Smooth muscle cell (in vitro differentiated cells): ENCODE results near the gene CPZ. TPM values are rescaled to one million over a fixed set of nuclear protein-coding genes. Genes with fewer than 3 reads are reported as not detected.
A peak's percentile ranks its signal among the peaks of the same experiment; 100 is the strongest.

Experiments used
- DNase-seq: peaks from one replicate; lab custom pipeline; 2025; ENCODE audit not compliant: unreplicated experiment; lab: John Stamatoyannopoulos, UW
- H2AFZ ChIP-seq: fragments of 200-600 bp; sonication (generic); 2 replicates; pipeline ENCODE4 v1.6.0; 2016; ENCODE audit warnings: antibody characterized with exemption, low read depth, mild to moderate bottlenecking
- H3F3A ChIP-seq: fragments of 200-600 bp; sonication (generic); 2 replicates; pipeline ENCODE4 v1.6.0; 2017; ENCODE audit warnings: antibody characterized with exemption, low read depth
- H3K27ac ChIP-seq: fragments of 200-600 bp; sonication (generic); 2 replicates; pipeline ENCODE4 v1.5.1; 2016; ENCODE audit warnings: low read depth, mild to moderate bottlenecking
- H3K27me3 ChIP-seq: fragments of 200-600 bp; sonication (generic); 2 replicates; pipeline ENCODE4 v1.6.1; 2016; ENCODE audit warnings: low read depth, mild to moderate bottlenecking
- H3K36me3 ChIP-seq: fragments of 200-600 bp; sonication (generic); 2 replicates; pipeline ENCODE4 v1.5.1; 2016; ENCODE audit warnings: low read depth
- H3K4me1 ChIP-seq: fragments of 200-600 bp; sonication (generic); 2 replicates; pipeline ENCODE4 v1.5.1; 2016; ENCODE audit warnings: low read depth
- H3K4me2 ChIP-seq: fragments of 200-600 bp; sonication (generic); 2 replicates; pipeline ENCODE4 v1.6.0; 2016; ENCODE audit warnings: mild to moderate bottlenecking
- H3K4me3 ChIP-seq: fragments of 200-600 bp; sonication (generic); 2 replicates; pipeline ENCODE4 v1.5.1; 2016; ENCODE audit warnings: mild to moderate bottlenecking
- H3K79me2 ChIP-seq: fragments of 200-600 bp; sonication (generic); 2 replicates; pipeline ENCODE4 v1.6.0; 2016; ENCODE audit warnings: low read depth, mild to moderate bottlenecking
- H3K9ac ChIP-seq: fragments of 200-600 bp; sonication (generic); 2 replicates; pipeline ENCODE4 v1.6.0; 2016; ENCODE audit warnings: low read depth
- H3K9me3 ChIP-seq: fragments of 200-600 bp; sonication (generic); replicated peaks from 2 replicates; pipeline ENCODE4 v1.5.1; 2016; ENCODE audit warnings: low read depth
- H4K20me1 ChIP-seq: fragments of 200-600 bp; sonication (generic); 2 replicates; pipeline ENCODE4 v1.6.0; 2016; ENCODE audit warnings: low read depth
- WGBS: methylation state at CpG from one replicate; pipeline ENCODE4 v1.1.7; 2016; ENCODE audit warnings: low lambda C conversion rate; 5-methylcytosine and 5-hydroxymethylcytosine counted together
- polyA plus RNA-seq: library from polyadenylated mRNA; unstranded; fragments of >200 nt; fragmentation: Nextera tagmentation; extraction: Ambion mirVana; gene quantifications from 2 replicates; pipeline ENCODE4 v1.2.1, GENCODE V29; 2016
- total RNA-seq: library from RNA; depleted of rRNA; stranded (reverse); fragments of >200 nt; gene quantifications from 2 replicates; pipeline ENCODE4 v1.2.3, GENCODE V29; 2014
- TF ChIP-seq, protein P1 (sequence below): fragments of 200-600 bp; sonication (generic); IDR thresholded peaks from 2 replicates; pipeline ENCODE4 v1.5.1; 2017; ENCODE audit warnings: borderline replicate concordance, mild to moderate bottlenecking, antibody characterized with exemption; ENCODE audit not compliant: insufficient read depth, poor library complexity, severe bottlenecking

Gene CPZ
- total and polyA plus RNA-seq, 2 experiments from 2014 or later, result 12.0 to 35.9 TPM

GRCh38 chr4:8547108-8547911, 45.3 kb upstream of the CPZ start:
- H3K9me3 ChIP-seq, result no peaks in the 10 kb centered on the region
- H3K4me1 ChIP-seq, result no peaks in the 10 kb centered on the region
- TF ChIP-seq, protein P1, sequence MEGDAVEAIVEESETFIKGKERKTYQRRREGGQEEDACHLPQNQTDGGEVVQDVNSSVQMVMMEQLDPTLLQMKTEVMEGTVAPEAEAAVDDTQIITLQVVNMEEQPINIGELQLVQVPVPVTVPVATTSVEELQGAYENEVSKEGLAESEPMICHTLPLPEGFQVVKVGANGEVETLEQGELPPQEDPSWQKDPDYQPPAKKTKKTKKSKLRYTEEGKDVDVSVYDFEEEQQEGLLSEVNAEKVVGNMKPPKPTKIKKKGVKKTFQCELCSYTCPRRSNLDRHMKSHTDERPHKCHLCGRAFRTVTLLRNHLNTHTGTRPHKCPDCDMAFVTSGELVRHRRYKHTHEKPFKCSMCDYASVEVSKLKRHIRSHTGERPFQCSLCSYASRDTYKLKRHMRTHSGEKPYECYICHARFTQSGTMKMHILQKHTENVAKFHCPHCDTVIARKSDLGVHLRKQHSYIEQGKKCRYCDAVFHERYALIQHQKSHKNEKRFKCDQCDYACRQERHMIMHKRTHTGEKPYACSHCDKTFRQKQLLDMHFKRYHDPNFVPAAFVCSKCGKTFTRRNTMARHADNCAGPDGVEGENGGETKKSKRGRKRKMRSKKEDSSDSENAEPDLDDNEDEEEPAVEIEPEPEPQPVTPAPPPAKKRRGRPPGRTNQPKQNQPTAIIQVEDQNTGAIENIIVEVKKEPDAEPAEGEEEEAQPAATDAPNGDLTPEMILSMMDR, result peak; percentile 25
- no peaks in the 10 kb centered on the region for H3K36me3 ChIP-seq
- no peaks in the 10 kb centered on the region for H4K20me1 ChIP-seq
- no peak overlapping the region for H3K4me2 ChIP-seq
- H3F3A ChIP-seq, result no peaks in the 10 kb centered on the region
- no peak overlapping the region for H2AFZ ChIP-seq
- H3K79me2 ChIP-seq, result no peaks in the 10 kb centered on the region
- no peak overlapping the region for H3K9ac ChIP-seq
- no peak for DNase-seq
- 61% methylated on average over 16 of the region's 16 CpGs for WGBS
- no peaks in the 10 kb centered on the region for H3K27me3 ChIP-seq
- no peak overlapping the region for H3K4me3 ChIP-seq
- H3K27ac ChIP-seq, result peak overlapping the region; percentile 40

- no peak overlapping the region for H2AFZ ChIP-seq
- H3K4me2 ChIP-seq, result no peak overlapping the region
- H3K27ac ChIP-seq, result peak overlapping the region; percentile 40
Observed at GRCh38 chr4:8547912-8548730, 44.4 kb upstream of the CPZ start.

GRCh38 chr4:8548731-8549351, 43.7 kb upstream of the CPZ start:
- 95% methylated on average over 12 of the region's 14 CpGs for WGBS
- H3F3A ChIP-seq, result no peaks in the 10 kb centered on the region
- no peaks in the 10 kb centered on the region for H3K4me1 ChIP-seq
- no peak for DNase-seq
- H3K4me3 ChIP-seq, result no peak overlapping the region
- no peaks in the 10 kb centered on the region for H3K9me3 ChIP-seq
- H3K79me2 ChIP-seq, result no peaks in the 10 kb centered on the region
- H3K27ac ChIP-seq, result no peak overlapping the region
- no peak overlapping the region for H2AFZ ChIP-seq
- no peaks in the 10 kb centered on the region for H3K36me3 ChIP-seq
- no peak overlapping the region for H3K9ac ChIP-seq
- H3K27me3 ChIP-seq, result no peaks in the 10 kb centered on the region
- no peaks in the 10 kb centered on the region for H4K20me1 ChIP-seq
- TF ChIP-seq, protein P1, result no peak
- no peak overlapping the region for H3K4me2 ChIP-seq

More at GRCh38 chr4:8547912-8548730, 44.4 kb upstream of the CPZ start:
- no peaks in the 10 kb centered on the region for H3K27me3 ChIP-seq
- no peak overlapping the region for H3K9ac ChIP-seq
- no peak for DNase-seq
- H3F3A ChIP-seq, result no peaks in the 10 kb centered on the region
- 78% methylated on average over 16 of the region's 16 CpGs for WGBS
- no peaks in the 10 kb centered on the region for H3K4me1 ChIP-seq
- no peak overlapping the region for H3K4me3 ChIP-seq
- H3K36me3 ChIP-seq, result no peaks in the 10 kb centered on the region
- no peaks in the 10 kb centered on the region for H3K79me2 ChIP-seq
- TF ChIP-seq, protein P1, result no peak
- H3K9me3 ChIP-seq, result no peaks in the 10 kb centered on the region
- H4K20me1 ChIP-seq, result no peaks in the 10 kb centered on the region
